Glomerular visceral epithelial cell (primary cell): ENCODE results near the gene EPB41L2.
A peak's percentile ranks its signal among the peaks of the same experiment; 100 is the strongest.

Source experiments
- DNase-seq: peaks from one replicate; pipeline ENCODE4 v3.0.0-alpha.2; 2016; ENCODE audit errors: extremely low spot score

Gene EPB41L2

DNA sequence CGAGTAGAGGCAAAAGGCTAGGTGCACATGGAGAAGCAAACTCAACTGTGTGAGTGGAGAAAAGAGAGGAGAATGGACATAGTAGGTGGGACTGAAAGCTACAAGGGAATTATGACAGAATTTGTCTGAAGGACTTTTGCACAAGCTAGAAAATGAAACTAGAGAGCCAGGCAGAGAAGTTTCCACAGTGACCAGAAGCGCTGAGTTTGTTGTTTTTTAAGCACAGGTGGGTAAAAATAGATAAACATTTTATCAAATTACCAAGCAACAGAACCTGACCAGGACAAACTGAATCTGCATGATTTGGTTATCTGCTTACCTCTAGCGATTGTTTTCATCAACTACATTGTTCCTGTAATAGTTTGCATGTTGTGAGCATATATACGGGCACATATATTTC, 197.3 kb downstream of the EPB41L2 start:
- DNase-seq: no peak

- no peak for DNase-seq
These were observed 198.7 kb downstream of the EPB41L2 start for GRCh38 chr6:130864344-130864743.

DNA sequence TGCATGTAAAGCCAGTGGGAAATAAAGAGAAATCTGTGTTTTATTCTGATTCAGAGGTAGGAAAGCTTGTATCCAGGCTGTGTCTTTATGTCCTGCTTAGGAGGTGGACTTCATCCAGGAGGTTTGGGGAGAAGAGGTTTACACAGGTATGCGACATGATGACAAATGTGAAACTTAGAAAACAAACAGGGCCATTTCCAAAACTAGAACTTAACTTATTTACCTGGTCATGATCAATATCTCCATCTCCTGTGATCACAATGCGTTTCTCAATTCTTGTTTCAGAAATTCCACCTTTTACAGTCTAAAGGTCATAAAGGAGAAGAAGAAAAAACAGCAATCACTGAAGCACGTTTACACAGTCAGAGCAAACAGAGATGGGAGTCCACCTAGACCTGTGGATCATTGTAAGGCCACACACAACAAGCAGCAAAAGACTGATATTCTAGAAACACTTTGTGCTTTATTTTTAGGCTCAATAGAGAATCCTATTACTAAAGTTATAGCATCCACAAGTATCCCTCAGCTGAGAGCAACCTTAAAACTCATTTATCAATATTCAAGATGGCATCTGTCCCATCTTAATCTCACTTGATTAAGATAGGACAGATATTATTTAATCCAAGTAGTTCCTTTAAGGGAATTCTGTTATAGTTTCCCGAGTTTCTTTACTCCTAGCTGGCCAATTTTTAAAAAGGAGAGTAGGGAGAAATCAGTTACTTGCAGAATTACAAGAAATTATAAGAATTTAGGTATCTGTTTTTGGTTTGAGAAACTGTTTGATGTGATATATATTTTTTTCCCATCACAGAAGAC, 199.4 kb downstream of the EPB41L2 start:
- DNase-seq: no peak

DNA sequence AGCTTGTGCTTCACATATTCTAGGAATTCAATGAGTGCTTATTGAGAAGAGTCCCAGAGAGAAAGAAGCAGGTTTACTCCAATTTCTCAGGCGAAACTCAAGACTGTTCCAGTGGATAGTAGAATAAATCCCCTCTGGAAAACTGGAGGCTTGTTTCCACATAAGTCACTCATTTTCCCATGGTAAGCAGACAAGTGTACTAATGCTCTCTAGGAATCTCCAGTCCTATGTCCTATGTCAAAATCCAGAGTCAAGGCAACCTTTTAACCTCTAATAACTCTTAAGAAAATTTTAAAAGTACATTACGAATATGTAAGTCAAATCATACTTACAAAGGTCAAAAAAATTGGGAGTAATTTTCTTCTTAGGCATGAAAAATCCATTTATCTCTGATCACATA, 200.7 kb downstream of the EPB41L2 start:
- no peak for DNase-seq

- DNase-seq: no peak
These were observed 203.7 kb downstream of the EPB41L2 start for GRCh38 chr6:130859161-130859867.

GRCh38 chr6:130858498-130859160, 204.4 kb downstream of the EPB41L2 start:
- DNase-seq: no peak

- DNase-seq: no peak
These were observed 205.0 kb downstream of the EPB41L2 start for GRCh38 chr6:130858054-130858453.

DNA sequence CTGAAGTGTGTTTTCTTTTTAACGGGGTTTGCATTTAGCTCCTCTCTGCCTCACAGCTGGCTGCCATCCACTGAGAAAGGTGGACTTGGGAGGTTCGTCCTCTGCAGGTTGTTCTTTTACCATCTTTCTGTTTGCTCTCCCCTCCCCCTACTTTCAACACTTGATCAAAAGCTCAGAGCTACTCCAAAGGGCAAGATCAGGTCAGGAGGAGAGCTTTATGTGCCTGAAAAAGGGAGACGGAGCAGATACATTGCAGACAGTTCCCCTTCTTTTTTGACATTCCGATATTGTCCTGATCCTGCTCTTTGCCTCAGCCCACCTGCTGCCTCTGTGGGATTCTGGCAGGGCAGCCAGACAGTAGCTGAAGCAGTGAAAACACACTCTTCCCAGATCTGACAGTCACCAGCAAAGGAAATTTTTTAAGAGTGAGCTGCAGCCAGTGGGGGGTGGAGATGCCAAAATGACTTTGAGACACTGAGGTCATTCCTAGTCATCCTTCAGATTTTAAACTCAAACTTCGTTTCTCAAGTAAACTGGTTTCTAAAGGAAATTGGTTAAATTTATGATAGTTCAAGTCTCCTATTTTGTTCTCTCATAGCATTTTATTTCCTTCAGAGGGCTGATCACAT, 209.4 kb downstream of the EPB41L2 start:
- peak; percentile 41 for DNase-seq

DNA sequence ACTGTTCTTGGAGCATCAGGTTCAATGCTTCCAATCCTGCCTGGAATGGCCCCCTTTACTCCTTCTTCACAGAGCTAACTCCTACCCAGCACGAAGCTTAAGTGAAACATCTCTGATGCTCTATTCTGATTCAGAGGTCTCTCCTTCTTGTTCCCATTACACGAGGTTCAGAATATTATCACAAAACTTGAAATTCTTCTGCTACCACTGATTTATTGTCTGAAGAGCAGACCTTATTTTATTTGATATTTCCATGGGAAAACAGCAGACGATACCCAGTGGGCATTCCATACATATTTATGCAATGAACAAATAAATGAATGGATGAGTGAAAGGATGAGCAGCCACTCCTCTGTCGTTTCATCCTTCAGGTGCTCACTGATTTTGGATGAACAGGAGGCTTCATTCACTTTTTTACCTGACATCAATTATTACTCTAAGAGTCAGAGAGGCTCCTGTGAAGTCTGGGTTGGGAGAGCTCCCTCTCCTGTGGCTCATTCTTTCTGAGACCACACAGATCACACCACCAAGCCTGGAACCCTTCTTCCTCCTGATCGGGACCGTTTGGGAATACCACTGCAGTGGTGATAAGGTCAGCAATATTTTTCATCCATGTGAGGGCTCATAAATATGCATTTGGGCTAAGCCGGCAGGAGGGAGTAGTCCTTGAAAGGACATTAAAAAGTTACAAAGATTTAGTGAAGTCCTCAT, 210.0 kb downstream of the EPB41L2 start:
- DNase-seq: no peak

DNA sequence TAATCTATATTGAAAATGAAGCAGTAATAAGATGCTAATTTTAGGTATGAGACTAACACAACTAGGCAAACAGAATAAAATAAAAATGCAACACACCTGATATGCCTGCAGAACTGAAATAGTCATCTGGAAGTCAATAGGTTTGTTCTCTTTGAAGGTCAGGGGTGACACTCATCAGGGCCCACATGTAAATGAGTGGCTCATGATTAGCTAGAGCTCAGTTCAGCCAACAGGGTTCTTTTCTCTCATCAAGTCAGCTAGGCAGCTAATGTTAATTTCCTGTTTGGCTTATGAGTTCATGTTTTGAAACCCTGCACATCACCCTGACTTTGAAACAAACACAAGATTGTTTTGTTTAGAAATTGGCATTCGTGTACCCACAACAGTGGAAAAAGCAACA, 212.0 kb downstream of the EPB41L2 start:
- DNase-seq: no peak

- DNase-seq: no peak
These were observed 213.5 kb downstream of the EPB41L2 start for GRCh38 chr6:130849594-130849993.

GRCh38 chr6:130848945-130849344, 214.1 kb downstream of the EPB41L2 start:
- no peak for DNase-seq

- no peak for DNase-seq
These were observed 215.8 kb downstream of the EPB41L2 start for GRCh38 chr6:130847001-130847910.

DNA sequence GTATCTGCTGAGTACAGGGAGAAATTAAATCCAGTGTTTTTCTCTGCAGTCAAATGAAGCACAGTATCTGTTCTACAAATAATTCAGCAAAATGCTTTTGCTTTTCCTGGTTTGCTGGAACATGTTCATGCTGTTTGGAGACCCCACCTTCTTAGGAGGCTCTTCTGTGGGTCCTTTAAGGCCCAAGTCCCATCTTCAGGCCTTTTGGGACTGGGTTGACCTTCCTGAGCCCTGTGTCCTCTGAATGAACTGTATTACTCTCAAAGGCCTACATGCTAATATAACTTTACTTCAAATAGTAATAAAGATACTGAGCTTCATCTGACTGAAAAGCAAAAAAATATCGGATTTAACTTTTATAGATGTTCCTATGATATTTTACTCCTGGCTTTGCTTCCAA, 216.5 kb downstream of the EPB41L2 start:
- no peak for DNase-seq

DNA sequence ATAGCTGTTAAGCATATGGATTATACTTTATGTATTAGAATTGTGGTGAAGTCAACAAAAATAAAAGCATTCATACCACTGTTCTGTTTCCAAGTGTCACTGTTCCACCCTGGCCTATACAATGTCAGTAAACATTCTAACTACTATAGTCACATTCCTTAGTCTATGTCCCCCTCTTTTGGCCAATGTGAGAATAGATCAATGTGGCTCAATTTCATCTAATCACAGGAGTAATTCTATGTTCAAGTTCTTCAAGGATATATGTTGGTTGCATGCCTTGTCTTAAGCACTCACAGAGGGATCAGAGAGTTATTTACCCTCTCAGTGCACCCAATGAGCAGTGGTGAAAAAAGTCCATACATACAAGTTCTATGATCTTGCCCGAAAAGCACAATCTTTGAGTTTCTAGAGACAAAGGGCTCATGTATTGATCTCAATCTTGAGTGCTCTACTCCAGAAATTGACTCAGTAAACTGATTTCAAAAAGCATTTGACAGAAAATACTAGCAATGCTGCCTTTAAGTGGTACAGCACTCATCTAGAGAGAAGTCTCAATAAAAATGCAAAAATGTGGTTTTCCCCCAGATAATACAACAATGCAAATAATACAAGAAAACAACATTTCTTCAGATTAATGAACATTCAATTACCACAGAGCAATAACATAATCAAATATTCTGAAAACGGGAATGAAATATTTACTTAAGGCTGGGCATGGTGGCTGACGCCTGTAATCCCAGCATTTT, 219.3 kb downstream of the EPB41L2 start:
- DNase-seq: peak; percentile 12

DNA sequence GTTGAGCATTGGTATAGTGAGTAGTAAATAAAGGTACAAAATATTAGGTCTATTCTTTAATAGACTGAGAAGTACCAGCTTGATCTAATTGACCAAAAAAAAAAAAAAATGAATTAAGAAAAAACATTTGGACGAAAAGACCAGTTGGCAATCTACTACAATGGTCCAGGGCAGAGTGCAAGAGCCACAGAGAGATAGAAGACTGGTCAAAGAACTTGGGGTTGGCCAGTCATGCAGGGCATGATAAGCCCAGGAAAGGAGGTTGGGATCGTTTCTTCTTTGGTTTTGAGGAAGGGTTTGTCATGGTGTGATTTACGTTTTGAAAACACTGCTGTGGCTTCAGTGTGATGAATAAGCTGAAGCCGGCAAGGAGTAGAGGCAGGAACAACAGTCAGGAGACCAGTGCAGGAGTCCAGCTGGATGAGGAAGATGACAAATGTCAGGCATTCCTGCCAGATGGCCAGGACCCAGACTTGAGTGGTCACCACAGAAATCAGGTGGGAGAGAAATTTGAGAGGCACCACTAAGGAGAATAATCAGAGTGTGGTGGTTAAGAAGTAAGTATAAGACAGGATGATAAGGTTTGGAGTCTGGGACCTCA, 221.8 kb downstream of the EPB41L2 start:
- no peak for DNase-seq

DNA sequence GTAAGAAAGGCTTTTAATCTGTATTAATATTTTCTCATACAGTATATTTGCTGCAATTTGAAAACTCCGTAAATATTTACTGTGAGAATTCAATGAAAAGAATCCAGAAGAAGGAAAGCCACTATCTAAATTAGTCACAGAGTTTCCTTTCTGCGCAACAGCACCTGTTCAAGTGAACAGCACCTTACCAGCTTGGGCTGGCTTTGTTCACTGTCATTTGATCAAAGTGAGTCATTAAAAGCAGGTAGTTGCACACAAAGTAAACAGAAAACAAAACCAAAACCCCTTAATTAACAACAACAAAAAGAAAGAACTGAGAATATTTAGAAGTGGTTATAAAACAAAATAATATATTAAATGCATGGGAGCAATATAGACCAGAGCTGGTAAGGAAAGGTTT, 223.0 kb downstream of the EPB41L2 start:
- DNase-seq: no peak

GRCh38 chr6:130839379-130839778, 223.7 kb downstream of the EPB41L2 start:
- DNase-seq: no peak

GRCh38 chr6:130838951-130839350, 224.1 kb downstream of the EPB41L2 start:
- no peak for DNase-seq
